Neuron (in vitro differentiated cells): ENCODE measurements around the gene OR2G3.

Experiments
- H2AFZ ChIP-seq: one replicate; pipeline ENCODE4 v1.6.1; 2013; ENCODE audit warnings: low read depth, mild to moderate bottlenecking, inconsistent platforms, low read length, moderate library complexity
- H3K27me3 ChIP-seq: one replicate; pipeline ENCODE4 v1.6.1; 2013; ENCODE audit warnings: low read length; ENCODE audit not compliant: insufficient read depth
- H3K36me3 ChIP-seq: one replicate; pipeline ENCODE4 v1.6.1; 2013; ENCODE audit warnings: low read length; ENCODE audit not compliant: insufficient read depth
- H3K4me1 ChIP-seq: one replicate; pipeline ENCODE4 v1.6.1; 2013; ENCODE audit warnings: low read length; ENCODE audit not compliant: insufficient read depth
- H3K4me3 ChIP-seq: 2 replicates; pipeline ENCODE4 v1.5.1; 2013; ENCODE audit warnings: mild to moderate bottlenecking, low read length, moderate library complexity
- H3K9me3 ChIP-seq: one replicate; pipeline ENCODE4 v1.6.1; 2013; ENCODE audit warnings: low read length

Gene OR2G3

GRCh38 chr1:247605286-247605685 is at the start of gene OR2G3:
TSS of gene OR2G3 (plus strand) at chr1:247605586. CDS start at chr1:247605586, 0 bp downstream.
- no peaks in the 10 kb centered on the region for H3K36me3 ChIP-seq
- no peak within 1 kb of the TSS for H2AFZ ChIP-seq
- no peaks in the 10 kb centered on the region for H3K4me1 ChIP-seq
- H3K9me3 ChIP-seq = no peaks in the 10 kb centered on the region
- no peaks in the 10 kb centered on the region for H3K27me3 ChIP-seq
- H3K4me3 ChIP-seq = no peak within 1 kb of the TSS

- Histone ChIP-seq H3K36me3 (no peaks in the 10 kb centered on the region), H3K4me3 (no peak overlapping the region), H3K9me3 (no peaks in the 10 kb centered on the region), H3K27me3 (no peaks in the 10 kb centered on the region), H2AFZ (no peak overlapping the region), H3K4me1 (no peaks in the 10 kb centered on the region)
These were observed 47.3 kb upstream of the OR2G3 start for GRCh38 chr1:247557926-247558674.

GRCh38 chr1:247561711-247562110 is 43.7 kb upstream of the OR2G3 start:
- no peaks in the 10 kb centered on the region for H3K9me3 ChIP-seq
- no peaks in the 10 kb centered on the region for H3K27me3 ChIP-seq
- H3K36me3 ChIP-seq = no peaks in the 10 kb centered on the region
- no peak overlapping the region for H3K4me3 ChIP-seq
- H2AFZ ChIP-seq = no peak overlapping the region
- H3K4me1 ChIP-seq = no peaks in the 10 kb centered on the region

DNA sequence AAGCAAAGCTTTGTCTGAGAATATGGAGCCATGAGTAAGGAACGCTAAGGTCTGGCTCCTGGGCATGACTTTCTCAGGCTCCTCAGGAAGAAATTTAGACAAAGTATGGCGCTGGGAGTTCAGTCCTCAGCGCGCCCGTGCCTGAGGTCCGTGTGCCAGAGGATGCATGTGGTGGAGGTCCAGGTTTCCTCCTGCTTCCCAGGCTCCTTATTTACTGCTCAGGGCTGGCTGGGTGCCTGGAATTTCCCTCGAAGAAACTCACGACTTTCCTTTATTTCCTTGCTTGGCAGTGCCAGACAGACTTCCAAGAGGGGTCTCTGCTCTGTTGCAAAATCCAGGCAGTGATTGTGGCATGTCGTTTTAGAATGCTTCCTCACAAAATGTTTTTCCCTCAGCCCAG is 43.2 kb upstream of the OR2G3 start:
- H3K4me3 ChIP-seq = no peak overlapping the region
- H2AFZ ChIP-seq = no peak overlapping the region
- no peaks in the 10 kb centered on the region for H3K27me3 ChIP-seq
- no peaks in the 10 kb centered on the region for H3K4me1 ChIP-seq
- no peaks in the 10 kb centered on the region for H3K9me3 ChIP-seq
- no peaks in the 10 kb centered on the region for H3K36me3 ChIP-seq

GRCh38 chr1:247574236-247574635 is 31.1 kb upstream of the OR2G3 start:
- Histone ChIP-seq H3K36me3 (no peaks in the 10 kb centered on the region), H3K27me3 (no peaks in the 10 kb centered on the region), H3K4me3 (no peak overlapping the region), H3K9me3 (no peaks in the 10 kb centered on the region), H2AFZ (no peak overlapping the region), H3K4me1 (no peaks in the 10 kb centered on the region)

DNA sequence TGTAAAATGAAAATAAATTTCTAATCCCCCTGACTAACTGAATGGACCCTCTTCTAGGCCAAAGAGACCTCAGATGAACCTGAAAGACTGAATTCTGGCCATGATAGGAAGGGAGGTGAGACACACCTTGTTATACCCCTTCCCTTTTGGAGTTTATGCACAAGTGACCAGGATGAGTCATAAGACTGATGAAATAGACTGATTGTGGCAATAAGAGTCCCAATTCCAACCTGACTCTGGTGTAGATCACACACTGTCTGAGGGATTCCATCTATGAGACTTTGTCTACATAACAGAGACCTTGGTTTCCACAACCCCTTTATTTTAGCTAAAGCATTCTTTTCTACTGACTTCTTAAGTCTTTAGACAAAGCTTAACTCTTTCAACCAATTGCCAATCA is 30.7 kb upstream of the OR2G3 start:
- no peak overlapping the region for H3K4me3 ChIP-seq

DNA sequence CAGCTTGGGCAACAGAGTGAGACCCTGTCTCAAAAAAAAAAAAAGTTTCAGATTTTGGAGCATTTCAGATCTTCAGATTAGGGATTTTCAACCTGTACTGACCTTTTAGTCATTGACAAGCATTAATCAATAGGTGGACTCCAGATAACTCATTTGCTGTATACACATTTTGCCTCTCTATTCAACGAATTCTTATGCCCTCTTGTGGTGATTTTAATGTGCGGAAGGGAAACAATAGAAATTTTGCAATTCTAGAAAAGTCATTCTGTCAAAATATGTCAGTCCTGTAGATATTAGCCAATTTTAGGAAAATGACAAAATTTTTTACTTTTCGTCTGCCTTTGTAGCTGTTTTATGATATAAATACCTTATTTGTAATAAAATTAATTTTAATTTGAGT is 28.9 kb upstream of the OR2G3 start:
- Histone ChIP-seq H3K4me3 (no peak overlapping the region), H3K9me3 (no peaks in the 10 kb centered on the region)

More for the DNA sequence above, 30.7 kb upstream of the OR2G3 start:
- Histone ChIP-seq H3K36me3 (no peaks in the 10 kb centered on the region), H3K27me3 (no peaks in the 10 kb centered on the region), H3K9me3 (no peaks in the 10 kb centered on the region), H2AFZ (no peak overlapping the region), H3K4me1 (no peaks in the 10 kb centered on the region)

GRCh38 chr1:247578946-247579460 is 26.4 kb upstream of the OR2G3 start:
- Histone ChIP-seq H3K36me3 (no peaks in the 10 kb centered on the region), H3K9me3 (no peaks in the 10 kb centered on the region), H3K27me3 (no peaks in the 10 kb centered on the region), H3K4me3 (no peak overlapping the region), H2AFZ (no peak overlapping the region), H3K4me1 (no peaks in the 10 kb centered on the region)

More for the DNA sequence above, 28.9 kb upstream of the OR2G3 start:
- H3K36me3 ChIP-seq = no peaks in the 10 kb centered on the region
- H3K4me1 ChIP-seq = no peaks in the 10 kb centered on the region
- no peaks in the 10 kb centered on the region for H3K27me3 ChIP-seq
- H2AFZ ChIP-seq = no peak overlapping the region

DNA sequence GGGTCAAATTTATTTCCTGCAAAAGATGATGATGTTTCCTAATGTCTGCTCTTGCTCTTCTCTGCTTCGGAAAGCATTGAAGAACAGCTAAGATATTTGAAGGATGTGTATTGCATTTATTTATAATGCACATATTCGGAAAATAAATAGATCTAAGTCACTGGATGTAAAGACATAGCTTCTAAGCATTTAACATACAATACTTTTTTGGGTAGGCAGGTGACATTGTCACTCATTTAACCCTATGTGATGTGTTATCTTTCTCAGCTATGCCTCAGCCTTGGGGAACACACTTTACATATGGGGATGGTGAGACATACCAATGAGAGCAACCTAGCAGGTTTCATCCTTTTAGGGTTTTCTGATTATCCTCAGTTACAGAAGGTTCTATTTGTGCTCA is 17.3 kb upstream of the OR2G3 start, which contains the start of gene OR2G2:
TSS of gene OR2G2 (plus strand) at position 301 of the 400 bp plus-strand sequence. CDS start at position 301, 0 bp downstream.
- no peaks in the 10 kb centered on the region for H3K9me3 ChIP-seq
- no peak within 1 kb of the TSS for H3K4me3 ChIP-seq
- no peaks in the 10 kb centered on the region for H3K36me3 ChIP-seq
- H3K27me3 ChIP-seq = no peaks in the 10 kb centered on the region
- no peaks in the 10 kb centered on the region for H3K4me1 ChIP-seq
- no peak within 1 kb of the TSS for H2AFZ ChIP-seq

DNA sequence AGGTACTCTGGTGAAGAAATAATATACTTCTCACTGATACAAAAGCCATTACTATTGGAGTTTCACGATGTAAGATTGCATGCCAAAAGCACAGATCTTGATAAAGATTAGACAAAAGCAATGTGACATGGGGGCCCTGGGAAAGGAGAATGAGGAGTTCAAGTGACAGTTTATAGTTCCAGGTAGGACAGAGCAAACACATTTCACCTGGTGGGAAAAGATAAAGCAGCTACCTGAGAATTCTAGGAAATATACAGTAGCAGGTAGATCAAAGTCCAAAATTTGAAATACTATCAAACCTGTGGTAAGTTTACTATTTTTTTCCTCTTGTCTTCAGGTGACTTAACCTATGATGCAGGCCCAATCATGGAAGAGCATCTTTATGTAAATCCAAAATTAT is 8.0 kb downstream of the OR2G3 start:
- Histone ChIP-seq H3K4me3 (no peak overlapping the region), H2AFZ (no peak overlapping the region), H3K36me3 (no peaks in the 10 kb centered on the region), H3K9me3 (no peaks in the 10 kb centered on the region), H3K27me3 (no peaks in the 10 kb centered on the region), H3K4me1 (no peaks in the 10 kb centered on the region)

DNA sequence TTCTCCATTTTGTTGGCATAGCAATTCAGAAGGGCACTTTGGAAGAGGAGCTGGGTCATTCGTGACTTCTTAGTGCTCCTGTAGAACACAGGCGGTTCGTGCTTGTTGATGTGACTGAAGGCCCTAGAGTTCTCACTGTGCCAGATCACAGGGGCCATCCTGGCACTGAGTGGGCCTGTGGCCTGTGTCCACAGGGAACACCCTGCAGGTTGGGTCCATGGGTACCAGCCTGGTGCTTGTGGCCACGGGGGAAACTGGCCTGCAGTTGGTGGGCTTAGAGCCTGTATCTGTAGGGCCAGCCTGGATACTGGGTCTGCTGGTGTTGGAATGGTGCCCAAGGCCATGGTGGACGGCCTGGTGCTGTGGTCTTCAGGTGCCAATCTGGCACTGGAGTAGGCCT is 9.2 kb downstream of the OR2G3 start:
- no peaks in the 10 kb centered on the region for H3K4me1 ChIP-seq
- H3K4me3 ChIP-seq = no peak overlapping the region
- no peaks in the 10 kb centered on the region for H3K36me3 ChIP-seq
- no peaks in the 10 kb centered on the region for H3K27me3 ChIP-seq
- H2AFZ ChIP-seq = no peak overlapping the region
- no peaks in the 10 kb centered on the region for H3K9me3 ChIP-seq

DNA sequence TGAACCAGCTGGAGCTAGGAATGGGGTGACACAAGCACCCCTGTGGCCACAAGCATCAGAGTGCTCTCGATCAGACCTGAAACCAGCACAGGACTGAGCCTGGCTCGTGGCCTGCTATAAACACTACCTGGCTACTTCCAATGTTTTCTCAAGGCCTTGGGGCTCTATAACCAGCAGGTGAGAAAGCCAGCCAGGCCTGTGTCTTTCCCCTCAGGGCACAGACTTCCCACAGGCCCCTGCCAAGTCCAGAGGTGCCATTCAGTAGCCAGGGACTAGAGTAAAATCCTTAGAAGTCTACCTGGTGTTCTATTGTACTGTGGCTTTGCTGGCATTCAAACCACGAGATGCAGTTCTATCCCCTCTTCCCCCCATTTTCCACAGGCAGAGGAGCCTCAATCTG is 22.6 kb downstream of the OR2G3 start:
- Histone ChIP-seq H3K36me3 (no peaks in the 10 kb centered on the region), H3K4me1 (no peaks in the 10 kb centered on the region), H3K27me3 (no peaks in the 10 kb centered on the region), H2AFZ (no peak overlapping the region), H3K9me3 (no peaks in the 10 kb centered on the region), H3K4me3 (no peak overlapping the region)

DNA sequence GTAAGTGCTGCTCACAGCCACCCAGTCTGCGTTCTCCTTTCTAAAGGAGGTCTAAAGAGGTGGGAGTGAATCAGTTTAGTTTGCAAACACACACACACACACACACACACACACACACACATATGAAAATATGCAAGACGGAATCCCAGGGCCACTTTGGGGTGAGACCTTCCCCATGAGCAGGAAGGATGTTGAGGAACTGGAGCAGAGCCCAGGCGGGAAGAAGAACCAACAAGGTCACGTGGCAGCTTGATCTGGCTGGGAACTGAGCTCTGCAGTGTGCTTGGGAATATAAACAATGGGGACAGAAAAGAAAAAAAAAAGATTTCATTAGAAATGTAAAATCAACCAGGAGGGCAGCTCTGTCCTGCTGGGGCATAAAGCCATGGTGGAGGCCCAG is 32.6 kb downstream of the OR2G3 start:
- no peaks in the 10 kb centered on the region for H3K9me3 ChIP-seq
- H2AFZ ChIP-seq = no peak overlapping the region
- H3K27me3 ChIP-seq = no peaks in the 10 kb centered on the region
- H3K4me1 ChIP-seq = no peaks in the 10 kb centered on the region
- H3K4me3 ChIP-seq = no peak overlapping the region
- no peaks in the 10 kb centered on the region for H3K36me3 ChIP-seq

DNA sequence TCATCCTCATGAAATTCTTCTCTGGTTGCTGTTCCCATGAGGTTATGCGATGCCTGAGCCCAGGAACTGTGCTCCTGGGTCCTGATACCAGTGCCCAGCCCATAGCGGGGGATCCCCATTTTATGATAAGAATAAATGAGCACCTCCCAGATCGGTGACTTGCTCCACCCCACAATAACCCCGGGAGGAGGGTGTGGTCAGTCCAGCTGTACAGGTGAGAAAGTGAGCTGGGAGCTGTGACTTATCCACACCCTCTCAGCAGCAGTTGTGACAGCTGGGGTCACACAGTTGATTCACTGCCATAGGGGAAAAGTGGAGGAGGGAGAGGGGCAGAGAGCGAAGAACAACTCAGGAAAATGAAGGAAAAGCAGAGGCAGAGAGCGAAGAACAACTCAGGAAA is 33.4 kb downstream of the OR2G3 start:
- Histone ChIP-seq H3K9me3 (no peaks in the 10 kb centered on the region), H3K4me1 (no peaks in the 10 kb centered on the region), H3K36me3 (no peaks in the 10 kb centered on the region), H2AFZ (no peak overlapping the region), H3K27me3 (no peaks in the 10 kb centered on the region), H3K4me3 (no peak overlapping the region)
